Measurements from ENCODE around the gene ITGA6. TPM values are rescaled to one million over a fixed set of nuclear protein-coding genes. Genes with fewer than 3 reads are reported as not detected.

Gene ITGA6
- polyA plus RNA-seq, 1 experiment, result 14.8 TPM

DNA sequence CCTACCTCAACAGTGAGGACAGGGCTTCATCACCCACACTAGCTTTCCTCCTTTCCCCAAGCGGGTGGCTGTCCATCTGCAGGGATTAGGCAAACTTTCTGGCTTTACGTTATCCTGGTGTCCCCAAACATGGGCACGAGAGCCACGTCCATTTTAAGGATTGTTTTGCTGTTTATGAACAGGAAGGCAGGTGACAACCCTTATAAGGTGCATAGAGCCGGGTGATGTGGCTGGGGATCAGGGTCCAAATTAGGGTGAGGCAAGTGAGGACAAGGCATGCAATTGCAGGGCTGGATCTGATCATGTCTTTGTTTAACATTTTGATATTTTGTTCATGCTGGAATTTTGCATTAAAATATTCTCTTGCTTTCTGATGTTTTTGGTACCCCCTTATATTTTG, 27.6 kb upstream of the ITGA6 start:
- TF ChIP-seq CTCF (IDR thresholded peaks at IDR 0.05; ENCODE audit: low read depth, low read length), result no peak
- Histone ChIP-seq H3K27ac (ENCODE audit: low read depth, low read length) (no peak overlapping the region), H3K9me3 (ENCODE audit: control insufficient read depth, insufficient read depth, low read length) (no peaks in the 10 kb centered on the region), H3K27me3 (ENCODE audit: control insufficient read depth, insufficient read depth, low read length) (peaks cover 4% of the 10 kb centered on the region), H3K4me3 (ENCODE audit: low read depth, low read length) (no peak overlapping the region)
- no peak for DNase-seq (ENCODE audit: low read depth, low spot score)
- ChIA-PET POLR2A (no interaction called here), CTCF (interaction anchor here (1.6 kb wide), 1 partner anchor 41 kb away, joined by 4 read pairs; no protein-coding TSS in a partner anchor)

DNA sequence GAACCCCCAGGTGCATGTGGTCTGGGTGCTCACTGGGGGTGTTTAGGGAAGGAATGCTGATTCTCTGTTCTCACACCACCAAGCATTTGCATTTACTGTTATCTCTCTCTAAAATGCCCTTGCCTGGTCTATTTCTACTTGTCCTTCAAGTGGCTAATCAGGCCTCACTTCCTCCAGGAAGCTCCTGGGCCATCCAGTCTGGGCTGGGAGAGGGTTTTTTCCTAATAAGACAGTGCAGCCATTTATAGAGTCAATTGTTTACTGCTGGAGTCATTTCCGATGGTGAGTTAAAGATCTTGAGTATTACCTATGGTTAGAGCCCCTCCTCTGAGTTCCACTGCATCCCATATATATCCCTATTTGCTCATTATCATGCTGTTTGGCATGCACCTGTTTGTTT, 25.2 kb upstream of the ITGA6 start:
- Histone ChIP-seq H3K9me3 (ENCODE audit: control insufficient read depth, insufficient read depth, low read length) (no peaks in the 10 kb centered on the region), H3K4me3 (ENCODE audit: low read depth, low read length) (no peak overlapping the region), H3K27ac (ENCODE audit: low read depth, low read length) (no peak overlapping the region), H3K27me3 (ENCODE audit: control insufficient read depth, insufficient read depth, low read length) (peaks cover under 1% of the 10 kb centered on the region)
- TF ChIP-seq CTCF (IDR thresholded peaks at IDR 0.05; ENCODE audit: low read depth, low read length), result no peak
- ChIA-PET CTCF (no interaction called here), POLR2A (no interaction called here)
- no peak for DNase-seq (ENCODE audit: low read depth, low spot score)

- ChIA-PET CTCF (no interaction called here), POLR2A (no interaction called here)
- no peak overlapping the region for H3K4me3 ChIP-seq (ENCODE audit: low read depth, low read length)
- no peak for TF ChIP-seq CTCF (IDR thresholded peaks at IDR 0.05; ENCODE audit: low read depth, low read length)
- DNase-seq (ENCODE audit: low read depth, low spot score), result no peak
- no peaks in the 10 kb centered on the region for H3K9me3 ChIP-seq (ENCODE audit: control insufficient read depth, insufficient read depth, low read length)
- H3K27me3 ChIP-seq (ENCODE audit: control insufficient read depth, insufficient read depth, low read length), result no peaks in the 10 kb centered on the region
- H3K27ac ChIP-seq (ENCODE audit: low read depth, low read length), result no peak overlapping the region
Measured at GRCh38 chr2:172403402-172403801, 24.0 kb upstream of the ITGA6 start.

DNA sequence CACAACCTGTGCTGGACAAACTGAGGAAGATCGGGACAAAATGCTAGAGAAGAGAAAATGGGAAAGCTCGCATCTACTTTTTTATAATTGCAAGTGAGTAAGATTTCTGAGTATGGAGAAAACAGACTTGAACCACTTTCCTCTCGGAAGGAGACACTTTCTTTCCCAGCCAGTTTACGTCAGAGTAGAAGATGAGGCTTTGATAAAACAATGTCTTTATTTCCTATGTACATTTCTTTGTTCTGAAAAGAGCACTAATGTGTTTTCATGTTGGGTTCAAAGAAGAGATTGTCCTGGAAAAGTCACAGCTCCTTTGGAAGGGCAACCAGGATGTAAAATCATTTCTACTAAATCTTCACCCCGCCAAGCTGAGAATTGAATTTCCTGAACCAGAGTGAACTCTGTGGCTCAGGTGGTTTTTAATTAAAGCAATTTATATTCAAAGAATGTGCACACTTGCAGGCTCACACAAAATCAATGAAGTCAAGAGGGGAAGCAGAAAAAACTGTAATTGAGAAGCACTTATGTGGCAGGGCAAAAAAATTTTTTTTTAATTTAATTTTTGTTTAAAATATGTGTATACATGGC, 23.4 kb upstream of the ITGA6 start:
- no peak for TF ChIP-seq CTCF (IDR thresholded peaks at IDR 0.05; ENCODE audit: low read depth, low read length)
- Histone ChIP-seq H3K4me3 (ENCODE audit: low read depth, low read length) (no peak overlapping the region), H3K9me3 (ENCODE audit: control insufficient read depth, insufficient read depth, low read length) (no peaks in the 10 kb centered on the region), H3K27ac (ENCODE audit: low read depth, low read length) (no peak overlapping the region), H3K27me3 (ENCODE audit: control insufficient read depth, insufficient read depth, low read length) (no peaks in the 10 kb centered on the region)
- ChIA-PET CTCF (no interaction called here), POLR2A (no interaction called here)
- no peak for DNase-seq (ENCODE audit: low read depth, low spot score)

GRCh38 chr2:172404824-172405223, 22.6 kb upstream of the ITGA6 start:
- CTCF ChIA-PET, result no interaction called here
- Histone ChIP-seq H3K9me3 (ENCODE audit: control insufficient read depth, insufficient read depth, low read length) (no peaks in the 10 kb centered on the region), H3K27ac (ENCODE audit: low read depth, low read length) (no peak overlapping the region), H3K27me3 (ENCODE audit: control insufficient read depth, insufficient read depth, low read length) (no peaks in the 10 kb centered on the region), H3K4me3 (ENCODE audit: low read depth, low read length) (no peak overlapping the region)
- POLR2A ChIA-PET, result no interaction called here
- peak; percentile 67 for DNase-seq (ENCODE audit: low read depth, low spot score)
- TF ChIP-seq CTCF (IDR thresholded peaks at IDR 0.05; ENCODE audit: low read depth, low read length), result no peak

Measured in AG04450 (cell line).